CD4-positive, alpha-beta memory T cell (primary cell): ENCODE results near the gene ZNF335. TPM values are rescaled to one million over a fixed set of nuclear protein-coding genes. Genes with fewer than 3 reads are reported as not detected.

ENCODE experiments used
- CTCF ChIA-PET: fragments of 350-600 bp; sonication (Branson Sonifier 250); formaldehyde crosslinking; loops from one replicate; lab custom pipeline; 2021; ENCODE audit warnings: inconsistent platforms; ENCODE audit not compliant: partially characterized antibody; lab: Charles Lee
- POLR2A ChIA-PET: fragments of 350-600 bp; sonication (Branson Sonifier 250); formaldehyde crosslinking; loops from one replicate; lab custom pipeline; 2021; ENCODE audit not compliant: partially characterized antibody; lab: Charles Lee
- DNase-seq, 5 donors: peaks; one replicate each; pipeline versions ENCODE4 v3.0.0 to v3.0.0-alpha.2; 2020 to 2022; ENCODE audit warnings: mixed read lengths in 1 of 5
- H3K27ac ChIP-seq: one replicate; pipeline ENCODE4 v1.7.0; 2013; ENCODE audit warnings: low read depth, low read length
- H3K27me3 ChIP-seq: 2 replicates; pipeline ENCODE4 v1.7.0; 2013; ENCODE audit warnings: mild to moderate bottlenecking, low read length, moderate library complexity; ENCODE audit not compliant: insufficient read depth
- H3K36me3 ChIP-seq: 2 replicates; pipeline ENCODE4 v1.7.0; 2013; ENCODE audit warnings: mild to moderate bottlenecking, low read length, moderate library complexity; ENCODE audit not compliant: insufficient read depth
- H3K4me1 ChIP-seq: 2 replicates; pipeline ENCODE4 v1.7.0; 2013; ENCODE audit warnings: mild to moderate bottlenecking, low read length, moderate library complexity; ENCODE audit not compliant: insufficient read depth
- H3K4me3 ChIP-seq, 2 donors: one replicate each; pipeline ENCODE4 v1.7.0; 2013; ENCODE audit warnings: low read length in 2 of 2, mild to moderate bottlenecking in 1 of 2
- H3K9me3 ChIP-seq, 2 donors: one replicate each; pipeline ENCODE4 v1.7.0; 2013; ENCODE audit warnings: low read length in 2 of 2, control low read depth in 1 of 2; ENCODE audit not compliant: control insufficient read depth in 1 of 2
- H3K27ac Mint-ChIP-seq, 7 donors: one replicate each; pipeline ENCODE4 v1.8.0; 2020 to 2021; ENCODE audit warnings: mixed read lengths in 7 of 7, mild to moderate bottlenecking in 6 of 7, inconsistent platforms in 3 of 7, moderate library complexity in 3 of 7
- H3K27me3 Mint-ChIP-seq, 2 donors: one replicate each; pipeline ENCODE4 v1.8.0; 2020 to 2021; ENCODE audit warnings: mixed read lengths in 2 of 2
- H3K36me3 Mint-ChIP-seq, 2 donors: one replicate each; pipeline ENCODE4 v1.8.0; 2020 to 2021; ENCODE audit warnings: mixed read lengths in 2 of 2, inconsistent platforms in 1 of 2, mild to moderate bottlenecking in 1 of 2
- H3K4me1 Mint-ChIP-seq, 4 donors: one replicate each; pipeline ENCODE4 v1.8.0; 2020 to 2021; ENCODE audit warnings: mixed read lengths in 4 of 4, mild to moderate bottlenecking in 1 of 4
- H3K4me3 Mint-ChIP-seq, 8 donors: one replicate each; pipeline ENCODE4 v1.8.0; 2020 to 2021; ENCODE audit warnings: mixed read lengths in 8 of 8, mild to moderate bottlenecking in 7 of 8, moderate library complexity in 6 of 8, inconsistent platforms in 3 of 8
- H3K9me3 Mint-ChIP-seq, 8 donors: one replicate each; pipeline ENCODE4 v1.8.0; 2020 to 2021; ENCODE audit warnings: mixed read lengths in 8 of 8, mild to moderate bottlenecking in 5 of 8, inconsistent platforms in 3 of 8, moderate library complexity in 1 of 8
- intact Hi-C: fragments of 100-400 bp; cut with micrococcal nuclease; formaldehyde crosslinking; loops from one replicate; pipeline ENCODE4 v1.15.1; 2023
- polyA plus RNA-seq, 2 donors: library from polyadenylated mRNA; unstranded; fragments of 300-500 nt; fragmentation: Illumina TruSeq; gene quantifications; one replicate each; pipeline ENCODE4 v1.2.3, GENCODE V29; 2021
- total RNA-seq, 2 experiments: library from RNA; stranded (reverse); gene quantifications; one replicate each; pipeline ENCODE4 v1.2.3, GENCODE V29; 2021

The ZNF335 gene
- total and polyA plus RNA-seq, 4 experiments from 2014 or later = 6.4 to 63.2 (median 39.5) TPM

GRCh38 chr20:45945678-45946148 lies 26.3 kb downstream of the ZNF335 start:
- no peak overlapping the region for H3K4me3 Mint-ChIP-seq
- intact Hi-C loops = no loop called here

GRCh38 chr20:45944965-45945677 lies 26.9 kb downstream of the ZNF335 start:
- Mint-ChIP-seq H3K36me3 (peaks cover 40 to 73% of the 10 kb centered on the region in 2 donors), H3K4me3 (no peak overlapping the region), H3K27me3 (no peaks in the 10 kb centered on the region), H3K9me3 (no peaks in the 10 kb centered on the region), H3K4me1 (peaks cover 2 to 21% (median 14%) of the 10 kb centered on the region in 4 donors), H3K27ac (peak overlapping the region in 2 of 7 donors; percentile 45 to 82)
- Histone ChIP-seq H3K4me1 (no peaks in the 10 kb centered on the region), H3K36me3 (peaks cover 71% of the 10 kb centered on the region), H3K4me3 (no peak overlapping the region), H3K27ac (no peak overlapping the region), H3K9me3 (no peaks in the 10 kb centered on the region), H3K27me3 (no peaks in the 10 kb centered on the region)
- ChIA-PET POLR2A (interaction anchor here (0.9 to 13.3 kb wide), 5 partner anchors 7 to 54 kb away, joined by 3 to 175 read pairs (median 58); partner anchors contain the start of genes CTSA, NEURL2, PCIF1 and ZNF335), CTCF (interaction anchor here (2.3 kb wide), 1 partner anchor 25 kb away, joined by 7 read pairs; no protein-coding TSS in a partner anchor)
- no peak for DNase-seq
- intact Hi-C loops = no loop called here

More at GRCh38 chr20:45945678-45946148, 26.3 kb downstream of the ZNF335 start:
- no peaks in the 10 kb centered on the region for H3K27me3 Mint-ChIP-seq
- no peak for DNase-seq
- H3K4me3 ChIP-seq = no peak overlapping the region
- CTCF ChIA-PET = interaction anchor here (0.9 kb wide), 1 partner anchor 25 kb away, joined by 3 read pairs; no protein-coding TSS in a partner anchor
- H3K27ac ChIP-seq = no peak overlapping the region
- H3K4me1 ChIP-seq = no peaks in the 10 kb centered on the region
- peaks cover 2 to 21% (median 14%) of the 10 kb centered on the region in 4 donors for H3K4me1 Mint-ChIP-seq
- H3K36me3 ChIP-seq = peaks cover 71% of the 10 kb centered on the region
- no peaks in the 10 kb centered on the region for H3K27me3 ChIP-seq
- no peaks in the 10 kb centered on the region for H3K9me3 Mint-ChIP-seq
- no peaks in the 10 kb centered on the region for H3K9me3 ChIP-seq
- H3K27ac Mint-ChIP-seq = peak overlapping the region in 4 of 7 donors; percentile 35 to 82 (median 74)
- POLR2A ChIA-PET = interaction anchor here (1.0 to 13.3 kb wide), 4 partner anchors 9 to 55 kb away, joined by 3 to 175 read pairs (median 100); partner anchors contain the start of genes CTSA, NEURL2, PCIF1 and ZNF335
- peaks cover 41 to 75% of the 10 kb centered on the region in 2 donors for H3K36me3 Mint-ChIP-seq

- Mint-ChIP-seq H3K36me3 (peaks cover 42 to 79% of the 10 kb centered on the region in 2 donors), H3K4me1 (peaks cover 2 to 26% (median 16%) of the 10 kb centered on the region in 4 donors), H3K27me3 (no peaks in the 10 kb centered on the region), H3K4me3 (no peak overlapping the region), H3K27ac (peak overlapping the region in 3 of 7 donors; percentile 50 to 55 (median 51)), H3K9me3 (no peaks in the 10 kb centered on the region)
- ChIA-PET POLR2A (interaction anchor here (0.9 to 13.3 kb wide), 5 partner anchors 8 to 111 kb away, joined by 3 to 175 read pairs (median 58); partner anchors contain the start of genes PCIF1 and ZNF335), CTCF (interaction anchor here (0.8 to 2.3 kb wide), 2 partner anchors 25 to 47 kb away, joined by 3 to 7 read pairs; no protein-coding TSS in a partner anchor)
- H3K4me1 ChIP-seq = no peaks in the 10 kb centered on the region
- no peaks in the 10 kb centered on the region for H3K27me3 ChIP-seq
- peaks cover 71% of the 10 kb centered on the region for H3K36me3 ChIP-seq
- H3K27ac ChIP-seq = no peak overlapping the region
- intact Hi-C loops = no loop called here
- DNase-seq = no peak
- no peaks in the 10 kb centered on the region for H3K9me3 ChIP-seq
- H3K4me3 ChIP-seq = no peak overlapping the region
Measured at GRCh38 chr20:45944151-45944964, 27.6 kb downstream of the ZNF335 start.

- Histone ChIP-seq H3K9me3 (no peaks in the 10 kb centered on the region), H3K4me1 (peaks cover under 1% of the 10 kb centered on the region), H3K27ac (no peak overlapping the region), H3K36me3 (peaks cover 73% of the 10 kb centered on the region), H3K27me3 (no peaks in the 10 kb centered on the region), H3K4me3 (no peak overlapping the region)
- no peak overlapping the region for H3K4me3 Mint-ChIP-seq
- H3K27ac Mint-ChIP-seq = peak overlapping the region in 3 of 7 donors; percentile 12 to 55 (median 51)
- peaks cover 37 to 77% of the 10 kb centered on the region in 2 donors for H3K36me3 Mint-ChIP-seq
- no peaks in the 10 kb centered on the region for H3K9me3 Mint-ChIP-seq
- H3K4me1 Mint-ChIP-seq = peaks cover 2 to 21% (median 16%) of the 10 kb centered on the region in 4 donors
- POLR2A ChIA-PET = interaction anchor here (1.4 to 13.3 kb wide), 3 partner anchors 7 to 111 kb away, joined by 3 to 175 read pairs (median 141); partner anchors contain the start of genes PCIF1 and ZNF335
- no peak for DNase-seq
- H3K27me3 Mint-ChIP-seq = no peaks in the 10 kb centered on the region
- intact Hi-C loops = no loop called here
- CTCF ChIA-PET = interaction anchor here (2.3 kb wide), 1 partner anchor 26 kb away, joined by 7 read pairs; no protein-coding TSS in a partner anchor
Measured at GRCh38 chr20:45943613-45944012, 28.4 kb downstream of the ZNF335 start.

- peaks cover 44 to 67% of the 10 kb centered on the region in 2 donors for H3K36me3 Mint-ChIP-seq
- H3K4me1 Mint-ChIP-seq = peaks cover 10 to 36% (median 26%) of the 10 kb centered on the region in 4 donors
Measured at GRCh38 chr20:45940469-45940868, 31.5 kb downstream of the ZNF335 start.

GRCh38 chr20:45940053-45940452 lies 31.9 kb downstream of the ZNF335 start:
- Histone ChIP-seq H3K4me3 (no peak overlapping the region), H3K27me3 (no peaks in the 10 kb centered on the region), H3K27ac (no peak overlapping the region), H3K4me1 (peaks cover 28% of the 10 kb centered on the region), H3K36me3 (peaks cover 74% of the 10 kb centered on the region), H3K9me3 (no peaks in the 10 kb centered on the region)
- POLR2A ChIA-PET = interaction anchor here (1.5 to 7.4 kb wide), 2 partner anchors 8 to 32 kb away, joined by 4 to 175 read pairs; partner anchors contain the start of gene ZNF335
- intact Hi-C loops = no loop called here
- CTCF ChIA-PET = interaction anchor here (1.3 to 8.7 kb wide), 2 partner anchors 31 to 74 kb away, joined by 3 to 91 read pairs; partner anchors contain the start of gene ZNF335
- no peaks in the 10 kb centered on the region for H3K27me3 Mint-ChIP-seq
- H3K27ac Mint-ChIP-seq = peak overlapping the region in 1 of 7 donors; percentile 51
- peaks cover 43 to 67% of the 10 kb centered on the region in 2 donors for H3K36me3 Mint-ChIP-seq
- DNase-seq = no peak
- H3K4me1 Mint-ChIP-seq = peaks cover 12 to 40% (median 28%) of the 10 kb centered on the region in 4 donors
- no peaks in the 10 kb centered on the region for H3K9me3 Mint-ChIP-seq
- no peak overlapping the region for H3K4me3 Mint-ChIP-seq

More at GRCh38 chr20:45940469-45940868, 31.5 kb downstream of the ZNF335 start:
- Histone ChIP-seq H3K36me3 (peaks cover 78% of the 10 kb centered on the region), H3K4me3 (no peak overlapping the region), H3K9me3 (no peaks in the 10 kb centered on the region), H3K27ac (no peak overlapping the region), H3K4me1 (peaks cover 28% of the 10 kb centered on the region), H3K27me3 (no peaks in the 10 kb centered on the region)
- Mint-ChIP-seq H3K4me3 (no peak overlapping the region), H3K27ac (no peak overlapping the region), H3K9me3 (no peaks in the 10 kb centered on the region), H3K27me3 (no peaks in the 10 kb centered on the region)
- ChIA-PET POLR2A (interaction anchor here (1.5 kb wide), 1 partner anchor 31 kb away, joined by 4 read pairs; the partner anchor contains the start of gene ZNF335), CTCF (interaction anchor here (1.3 to 8.7 kb wide), 2 partner anchors 30 to 74 kb away, joined by 3 to 91 read pairs; partner anchors contain the start of gene ZNF335)
- DNase-seq = no peak
- intact Hi-C loops = no loop called here
